ENCODE data around the gene HCAR1.

DNA sequence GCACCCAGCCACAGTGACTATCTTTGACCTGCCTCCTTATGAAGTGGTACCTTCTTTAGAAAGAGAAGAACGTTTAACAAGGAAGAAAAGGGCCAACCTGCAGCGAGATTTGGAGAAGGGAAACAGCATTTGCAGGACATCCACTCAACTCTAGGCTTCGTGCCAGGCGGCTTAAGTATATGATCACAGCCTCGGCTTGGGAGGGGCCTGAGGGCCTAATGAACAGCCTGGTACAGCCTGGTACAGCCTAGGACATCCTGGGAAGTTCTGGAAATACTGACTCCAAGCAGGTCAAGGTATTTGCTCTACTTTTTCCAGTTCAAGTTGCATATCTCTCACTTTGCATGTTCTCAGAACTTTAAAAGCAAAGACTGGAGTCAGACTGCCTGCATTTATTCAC, 43.6 kb downstream of the HCAR1 start:
- TF ChIP-seq, protein P1, sequence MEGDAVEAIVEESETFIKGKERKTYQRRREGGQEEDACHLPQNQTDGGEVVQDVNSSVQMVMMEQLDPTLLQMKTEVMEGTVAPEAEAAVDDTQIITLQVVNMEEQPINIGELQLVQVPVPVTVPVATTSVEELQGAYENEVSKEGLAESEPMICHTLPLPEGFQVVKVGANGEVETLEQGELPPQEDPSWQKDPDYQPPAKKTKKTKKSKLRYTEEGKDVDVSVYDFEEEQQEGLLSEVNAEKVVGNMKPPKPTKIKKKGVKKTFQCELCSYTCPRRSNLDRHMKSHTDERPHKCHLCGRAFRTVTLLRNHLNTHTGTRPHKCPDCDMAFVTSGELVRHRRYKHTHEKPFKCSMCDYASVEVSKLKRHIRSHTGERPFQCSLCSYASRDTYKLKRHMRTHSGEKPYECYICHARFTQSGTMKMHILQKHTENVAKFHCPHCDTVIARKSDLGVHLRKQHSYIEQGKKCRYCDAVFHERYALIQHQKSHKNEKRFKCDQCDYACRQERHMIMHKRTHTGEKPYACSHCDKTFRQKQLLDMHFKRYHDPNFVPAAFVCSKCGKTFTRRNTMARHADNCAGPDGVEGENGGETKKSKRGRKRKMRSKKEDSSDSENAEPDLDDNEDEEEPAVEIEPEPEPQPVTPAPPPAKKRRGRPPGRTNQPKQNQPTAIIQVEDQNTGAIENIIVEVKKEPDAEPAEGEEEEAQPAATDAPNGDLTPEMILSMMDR (IDR thresholded peaks at IDR 0.05): no peak
- TF ChIP-seq POLR2A (IDR thresholded peaks at IDR 0.05): no peak

Measured in testis (tissue), 2 donors.